Lung (tissue), 12 donors: Measurements from ENCODE around the gene KHDC3L. TPM values are rescaled to one million over a fixed set of nuclear protein-coding genes. Genes with fewer than 3 reads are reported as not detected.

Source experiments
- ATAC-seq: fragments of 200-7000 bp; cut with Tn5 transposase; one replicate; pipeline ENCODE4 v1.9.1; 2020; ENCODE audit warnings: moderate number of reproducible peaks; ENCODE audit not compliant: insufficient read depth, low FRiP score
- DNase-seq, 3 donors: peaks; one replicate each; pipeline ENCODE4 v3.0.0-alpha.2; 2013 to 2017
- H3K27ac ChIP-seq, 2 donors: one replicate each; pipeline ENCODE4 v1.5.1; 2013; ENCODE audit warnings: mild to moderate bottlenecking in 2 of 2, moderate library complexity in 2 of 2, control low read depth in 1 of 2, inconsistent platforms in 1 of 2, low read depth in 1 of 2, low read length in 1 of 2
- H3K27me3 ChIP-seq, 3 donors: one replicate each; pipeline ENCODE4 v1.5.1; 2013; ENCODE audit warnings: low read length in 2 of 3; ENCODE audit not compliant: control insufficient read depth in 3 of 3, insufficient read depth in 3 of 3
- H3K36me3 ChIP-seq, 4 donors: one replicate each; pipeline ENCODE4 v1.5.1; 2013; ENCODE audit warnings: low read length in 4 of 4, mild to moderate bottlenecking in 1 of 4, moderate library complexity in 1 of 4; ENCODE audit not compliant: control insufficient read depth in 4 of 4, insufficient read depth in 4 of 4
- H3K4me1 ChIP-seq, 5 donors: one replicate each; pipeline ENCODE4 v1.5.1; 2013; ENCODE audit warnings: low read length in 5 of 5, mild to moderate bottlenecking in 2 of 5, moderate library complexity in 1 of 5; ENCODE audit not compliant: control insufficient read depth in 5 of 5, insufficient read depth in 5 of 5
- H3K4me3 ChIP-seq: one replicate; pipeline ENCODE4 v1.5.1; 2013; ENCODE audit warnings: mild to moderate bottlenecking, control low read depth, moderate library complexity
- H3K9ac ChIP-seq, 2 donors: one replicate each; pipeline ENCODE4 v1.5.1; 2013; ENCODE audit warnings: low read length in 2 of 2, control low read depth in 1 of 2; ENCODE audit not compliant: insufficient read depth in 1 of 2
- H3K9me3 ChIP-seq, 4 donors: one replicate each; pipeline ENCODE4 v1.5.1; 2013; ENCODE audit warnings: low read length in 3 of 4, mild to moderate bottlenecking in 1 of 4, moderate library complexity in 1 of 4; ENCODE audit not compliant: control insufficient read depth in 4 of 4, insufficient read depth in 3 of 4
- CTCF ChIP-seq: IDR thresholded peaks from 2 replicates; pipeline ENCODE4 v1.5.1; 2012; ENCODE audit warnings: mild to moderate bottlenecking; ENCODE audit errors: control extremely low read depth, extremely low read depth
- WGBS, 2 donors: extraction: QIAGEN DNeasy Blood & Tissue Kit; methylation state at CpG; one replicate each; pipeline ENCODE4 v1.1.7; 2013; 5-methylcytosine and 5-hydroxymethylcytosine counted together
- polyA plus RNA-seq, 2 donors: library from polyadenylated mRNA; stranded (reverse); fragments of 200-250 nt; gene quantifications; one replicate each; pipeline ENCODE4 v1.2.1, GENCODE V29; 2013
- total RNA-seq, 2 donors: library from RNA; depleted of rRNA in 1 of 2; stranded (reverse); fragments of >200 nt in 1 of 2; gene quantifications; one replicate each; pipeline ENCODE4 v1.2.1, GENCODE V29; 2014 to 2021
- donor health status: control.
- donor health status: control.
- donor health status: Bipolar disorder and iron deficiency.
- donor health status: healthy.
- donor health status: DM: yes; HTN: yes; CAD: no.

The KHDC3L gene
- total and polyA plus RNA-seq, 4 donors, result not detected

- H3K36me3 ChIP-seq, result no peaks in the 10 kb centered on the region
- H3K9ac ChIP-seq, result no peak within 1 kb of the TSS
- no peak for TF ChIP-seq CTCF
- no peak within 1 kb of the TSS for H3K4me3 ChIP-seq
- H3K9me3 ChIP-seq, result no peaks in the 10 kb centered on the region
- H3K4me1 ChIP-seq, result no peaks in the 10 kb centered on the region
- no peak for ATAC-seq
- no peak within 1 kb of the TSS for H3K27ac ChIP-seq
- no peak for DNase-seq
- peaks cover 0 to 6% (median 0%) of the 10 kb centered on the region in 3 donors for H3K27me3 ChIP-seq
- WGBS, 2 donors, result 87 to 94% methylated on average over 53 to 59 of the region's 59 CpGs
Measured at GRCh38 chr6:73353636-73354593, 8.5 kb upstream of the KHDC3L start, which contains the start of gene DPPA5. DPPA5 (minus strand) TSS chr6:73354276; CDS start chr6:73354225, 51 bp downstream.

GRCh38 chr6:73362869-73363536 lies 545 bp downstream of the KHDC3L start:
- no peak for TF ChIP-seq CTCF
- ATAC-seq (no peak), DNase-seq (no peak)

GRCh38 chr6:73363537-73363875 lies 1.0 kb downstream of the KHDC3L start:
- no peaks in the 10 kb centered on the region for H3K36me3 ChIP-seq
- no peak for ATAC-seq
- H3K27ac ChIP-seq, result no peak overlapping the region
- no peak overlapping the region for H3K4me3 ChIP-seq
- no peaks in the 10 kb centered on the region for H3K27me3 ChIP-seq
- H3K9me3 ChIP-seq, result no peaks in the 10 kb centered on the region
- no peak overlapping the region for H3K9ac ChIP-seq
- H3K4me1 ChIP-seq, result no peaks in the 10 kb centered on the region
- 95 to 97% methylated on average over 23 of the region's 23 CpGs for WGBS, 2 donors
- DNase-seq, result no peak
- no peak for TF ChIP-seq CTCF

More at GRCh38 chr6:73362869-73363536, 545 bp downstream of the KHDC3L start:
- Histone ChIP-seq H3K4me3 (no peak overlapping the region), H3K27ac (no peak overlapping the region), H3K9ac (no peak overlapping the region), H3K9me3 (no peaks in the 10 kb centered on the region), H3K4me1 (no peaks in the 10 kb centered on the region), H3K36me3 (no peaks in the 10 kb centered on the region), H3K27me3 (no peaks in the 10 kb centered on the region)
- 92 to 96% methylated on average over 29 to 31 of the region's 31 CpGs for WGBS, 2 donors
